HG02885 (cell line): ENCODE data around the gene AGPAT4.

Experiments
- ATAC-seq: cut with Tn5 transposase; IDR thresholded peaks from one replicate; pipeline ENCODE4 v1.9.1; 2021; ENCODE audit warnings: mild to moderate bottlenecking; ENCODE audit not compliant: unreplicated experiment, poor library complexity

Gene AGPAT4

DNA sequence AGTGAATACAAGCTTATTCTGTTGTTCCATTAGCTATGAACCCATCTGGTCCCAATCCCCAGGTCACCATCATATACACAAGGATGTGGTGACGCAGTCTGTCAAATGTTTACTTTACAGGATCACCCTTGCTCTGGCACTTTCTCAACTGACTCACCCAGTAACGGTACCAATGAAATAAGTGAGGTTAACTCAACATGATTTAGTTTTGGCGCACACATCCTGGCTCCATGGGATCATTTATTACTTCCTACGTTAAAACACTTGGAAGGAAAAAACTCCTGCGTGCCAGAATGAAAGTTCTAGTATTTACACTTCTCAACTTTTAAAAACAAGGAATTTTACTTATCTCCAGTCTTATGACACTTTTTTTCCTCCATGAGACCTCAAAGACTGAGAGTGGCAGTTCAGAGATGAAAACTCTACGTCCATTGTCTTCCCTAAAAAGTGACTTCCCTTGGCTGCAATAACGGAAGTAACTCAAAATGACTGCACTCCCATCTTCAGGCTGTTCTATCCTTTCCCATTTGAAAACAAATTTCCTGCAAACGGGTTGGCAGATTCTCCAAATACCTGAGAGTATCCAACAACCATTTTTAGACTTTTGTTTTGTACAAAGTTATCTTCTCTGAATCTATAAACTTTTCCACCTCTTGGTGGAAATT, 15.9 kb downstream of the AGPAT4 start:
- no peak for ATAC-seq

DNA sequence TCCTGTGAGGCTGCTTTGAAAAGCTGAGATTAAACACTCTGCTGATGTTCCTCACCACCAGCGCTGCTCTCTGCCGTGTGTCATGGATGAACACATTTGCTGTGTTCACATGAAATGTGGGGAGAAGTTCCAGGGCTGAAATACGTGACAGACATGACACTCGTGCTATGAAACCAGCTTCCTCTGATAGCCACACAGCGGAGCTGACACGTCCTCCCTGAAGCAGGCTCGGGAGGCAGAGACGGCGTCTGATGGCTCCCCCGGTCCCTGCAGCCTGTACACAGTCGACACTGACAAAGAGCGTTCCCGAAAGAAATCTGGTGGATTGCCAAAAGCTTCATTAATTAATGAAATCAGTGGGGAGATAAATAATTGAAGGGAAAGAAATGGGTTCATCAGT, 17.5 kb downstream of the AGPAT4 start:
- ATAC-seq, result no peak

DNA sequence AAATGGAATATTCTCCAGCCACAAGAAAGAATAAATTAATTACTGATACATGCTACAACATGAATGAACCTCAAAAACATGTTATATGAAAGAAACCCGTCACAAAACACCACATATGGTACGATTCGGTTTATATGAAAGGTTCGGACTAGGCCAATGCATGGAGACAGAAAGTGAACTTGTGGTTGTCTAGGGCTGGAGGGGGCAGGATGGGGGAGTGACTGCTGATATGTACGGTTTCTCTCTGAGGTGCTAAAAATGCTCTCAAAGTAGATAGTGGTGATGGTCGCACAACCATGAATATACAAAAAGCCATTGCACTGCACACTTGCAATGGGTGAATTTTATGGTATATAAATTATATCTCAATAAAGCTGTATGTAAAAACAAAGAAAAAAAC, 18.3 kb downstream of the AGPAT4 start:
- no peak for ATAC-seq

DNA sequence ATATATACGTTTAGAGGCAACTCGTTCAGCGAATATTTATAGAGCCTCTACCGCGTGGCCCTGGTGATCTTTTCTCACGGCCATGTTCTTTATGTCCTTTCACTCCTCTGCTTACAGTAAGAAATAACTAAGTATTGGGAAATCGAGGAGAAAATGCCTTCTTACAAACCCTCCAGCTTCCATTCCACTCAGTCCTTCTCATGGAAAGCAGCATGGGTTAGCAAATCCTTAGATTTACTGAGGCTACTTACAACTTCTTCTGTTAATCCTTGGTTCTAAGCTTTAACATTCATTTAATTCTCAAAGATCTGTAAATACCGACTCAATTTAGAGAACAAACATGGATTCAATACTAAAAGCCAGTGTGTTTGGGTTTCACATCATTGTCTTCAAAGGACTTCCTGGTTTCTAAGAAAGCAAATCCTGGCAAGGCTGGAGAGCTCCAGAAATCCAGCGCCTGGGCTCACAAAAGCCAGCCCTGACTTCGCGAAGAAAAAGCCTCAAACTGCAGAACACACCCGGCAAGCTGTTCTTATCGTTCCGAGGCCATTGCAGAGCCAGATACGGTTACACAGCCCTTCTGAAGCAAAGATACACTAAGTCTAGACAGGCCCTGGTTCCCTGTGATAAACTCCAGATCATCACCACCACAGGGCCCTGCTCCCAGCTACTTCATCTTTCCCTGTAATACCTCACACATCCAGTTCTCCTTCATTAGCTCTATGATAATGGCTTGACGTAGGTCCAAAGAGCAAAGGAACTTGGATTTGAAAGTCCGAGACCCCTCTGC, 19.2 kb downstream of the AGPAT4 start:
- ATAC-seq, result no peak

- no peak for ATAC-seq
Measured at GRCh38 chr6:161254126-161254463, 19.8 kb downstream of the AGPAT4 start.

DNA sequence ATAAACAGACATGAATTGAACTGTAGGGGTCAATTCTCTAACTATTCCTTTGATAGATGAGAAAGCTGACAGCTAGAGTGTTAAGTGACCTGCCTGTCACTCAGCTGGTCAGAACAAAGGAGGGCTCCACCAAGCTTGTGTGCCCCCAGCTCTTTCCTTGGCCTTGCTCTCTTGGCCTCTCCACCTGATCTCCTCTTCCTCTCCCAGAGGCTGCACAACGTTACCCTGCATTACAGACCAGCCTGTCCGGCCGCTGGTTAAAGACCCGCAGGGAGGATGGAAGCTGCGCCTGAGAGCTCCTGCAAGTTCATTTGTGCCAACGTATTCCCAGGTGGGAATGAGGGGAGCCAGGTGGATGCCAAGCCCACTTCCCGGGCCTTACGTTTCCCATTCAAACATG, 22.5 kb downstream of the AGPAT4 start:
- ATAC-seq, result no peak

- ATAC-seq, result no peak
Measured at GRCh38 chr6:161249327-161249726, 24.5 kb downstream of the AGPAT4 start.

- no peak for ATAC-seq
Measured at GRCh38 chr6:161246725-161247124, 27.1 kb downstream of the AGPAT4 start.

DNA sequence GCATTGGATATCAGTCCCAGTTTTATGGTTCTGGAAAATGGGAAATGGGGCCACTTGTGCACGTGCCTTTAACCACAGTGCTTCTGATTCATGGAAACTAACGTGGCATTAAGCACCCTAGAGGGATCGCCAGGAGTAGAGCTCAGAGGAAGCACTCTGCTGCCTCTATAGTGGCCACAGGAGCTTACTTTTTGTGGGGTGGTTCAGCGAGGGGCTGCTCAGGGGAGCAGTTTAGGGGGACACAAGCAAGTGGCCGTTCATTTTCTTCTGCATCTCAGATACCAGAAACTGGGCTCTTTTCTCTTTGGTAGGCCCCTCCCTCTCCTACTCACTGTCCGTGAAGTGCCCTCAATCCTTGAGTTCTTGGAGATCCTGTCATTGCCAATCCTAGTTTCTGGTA, 28.5 kb downstream of the AGPAT4 start:
- ATAC-seq, result no peak

GRCh38 chr6:161244725-161245124, 29.1 kb downstream of the AGPAT4 start:
- no peak for ATAC-seq

DNA sequence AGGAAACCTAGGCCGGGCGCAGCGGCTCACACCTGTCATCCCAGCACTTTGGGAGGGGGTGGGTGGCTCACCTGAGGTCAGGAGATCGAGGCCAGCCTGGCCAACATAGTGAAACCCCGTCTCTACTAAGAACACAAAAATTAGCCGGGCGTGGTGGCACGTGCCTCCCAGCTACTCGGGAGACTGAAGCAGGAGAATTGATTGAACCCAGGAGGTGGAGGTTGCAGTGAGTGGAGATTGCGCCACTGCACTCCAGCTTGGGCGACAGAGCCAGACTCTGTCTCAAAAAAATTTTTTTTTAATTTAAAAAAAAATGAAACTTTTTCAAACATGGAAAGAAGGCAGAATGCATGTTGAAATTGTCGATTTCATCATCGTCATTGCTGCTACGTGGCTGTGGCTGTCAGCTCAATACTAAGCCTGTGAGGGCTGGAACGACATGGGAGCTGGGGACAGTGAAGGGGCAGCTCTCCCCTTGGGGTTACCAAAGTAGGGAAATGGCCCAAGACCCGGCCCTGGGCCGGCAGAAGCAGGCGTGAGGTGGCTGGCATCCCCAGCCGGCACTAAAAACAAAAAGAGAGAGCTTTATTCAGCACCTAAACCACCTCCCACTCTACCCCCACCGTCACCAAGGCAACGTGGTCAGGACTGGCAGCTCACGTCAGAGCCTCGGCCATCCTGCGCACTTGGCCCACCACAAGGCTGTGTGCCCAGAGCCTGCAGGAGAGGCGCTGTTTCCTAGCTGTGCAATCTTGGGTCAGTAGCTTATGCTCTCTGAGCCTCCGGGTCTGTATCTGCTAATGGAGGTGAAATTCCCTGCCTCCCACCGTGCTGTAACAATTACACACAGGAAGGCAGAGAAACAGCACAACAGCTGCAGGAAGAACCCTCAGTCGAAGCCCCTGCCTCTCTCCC, 30.8 kb downstream of the AGPAT4 start:
- no peak for ATAC-seq

DNA sequence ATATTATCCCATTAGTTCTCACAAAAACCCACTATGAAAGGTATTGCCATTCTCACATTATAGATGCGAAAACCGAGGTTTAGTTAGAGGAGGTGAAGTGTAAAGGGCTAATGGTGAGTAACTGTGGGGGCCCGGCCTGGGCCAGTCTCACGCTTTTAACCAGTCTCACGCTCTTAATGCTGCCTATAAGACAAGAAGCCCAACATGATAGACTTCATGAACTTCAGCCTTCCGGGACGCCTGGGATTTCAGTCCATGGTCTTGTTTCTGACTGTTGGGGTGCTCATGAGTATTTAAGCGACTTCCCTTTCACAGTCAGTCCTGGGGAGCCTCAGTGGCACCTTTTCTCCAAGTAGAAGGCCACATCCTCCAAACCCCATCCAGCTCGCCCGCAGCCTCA, 31.7 kb downstream of the AGPAT4 start:
- no peak for ATAC-seq

- no peak for ATAC-seq
Measured at GRCh38 chr6:161239001-161239400, 34.9 kb downstream of the AGPAT4 start.

DNA sequence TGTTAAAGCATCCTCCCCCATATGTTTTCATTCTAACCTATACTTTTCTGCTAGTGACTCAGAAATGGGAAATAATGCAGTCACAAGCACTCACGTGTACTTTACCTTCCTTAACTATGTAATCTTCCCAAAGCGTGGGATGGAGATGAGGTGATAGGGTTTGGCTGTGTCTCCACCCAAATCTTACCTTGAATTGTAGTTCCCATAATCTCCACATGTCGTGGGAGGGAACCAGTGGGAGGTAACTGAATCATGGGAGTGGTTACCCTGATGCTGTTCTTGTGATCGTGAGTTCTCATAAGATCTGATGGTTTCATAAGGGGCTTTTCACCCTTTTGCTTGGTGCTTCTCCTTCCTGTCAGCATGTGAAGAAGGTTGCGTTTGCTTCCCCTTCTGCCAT, 35.4 kb downstream of the AGPAT4 start:
- no peak for ATAC-seq

DNA sequence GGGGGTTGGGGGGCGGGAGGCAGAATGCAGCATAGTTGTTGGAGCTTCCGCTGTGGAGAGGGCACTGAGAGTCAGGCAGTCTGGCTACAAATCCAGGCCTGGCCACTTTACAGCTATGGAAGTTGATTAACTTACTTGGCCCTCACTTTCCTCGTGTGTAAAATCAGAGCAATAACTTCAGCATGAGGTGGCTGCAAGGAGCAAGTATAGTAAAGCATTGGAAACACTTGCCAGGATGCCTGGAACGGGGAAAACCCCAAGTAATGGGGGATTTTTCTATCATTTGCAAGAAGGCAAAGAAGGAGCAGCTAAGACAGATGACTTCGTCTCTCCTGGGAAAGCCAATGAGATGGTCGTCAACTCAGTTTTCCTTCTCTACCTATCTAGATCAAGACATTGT, 35.8 kb downstream of the AGPAT4 start:
- ATAC-seq, result no peak

DNA sequence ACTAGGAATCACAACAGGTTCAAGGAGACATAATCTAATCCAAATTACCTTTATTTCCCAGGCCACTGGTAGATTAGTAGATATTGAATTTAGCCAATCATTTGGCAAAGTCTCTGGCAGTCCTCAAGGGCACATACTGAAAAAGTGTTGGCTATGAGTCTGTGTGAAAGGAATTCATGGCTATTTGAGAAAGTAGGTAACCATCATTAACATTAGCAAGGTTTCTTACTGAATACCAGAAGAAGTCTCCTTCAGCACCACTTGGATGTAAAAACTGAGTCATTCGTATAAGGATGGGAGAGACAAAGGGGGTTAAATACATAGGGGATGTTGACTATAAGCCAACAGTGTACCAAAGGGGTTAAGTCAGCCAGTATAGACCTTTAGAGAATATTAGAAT, 36.7 kb downstream of the AGPAT4 start:
- no peak for ATAC-seq

- ATAC-seq, result peak; percentile 81
Measured at GRCh38 chr6:161235776-161236633, 37.9 kb downstream of the AGPAT4 start.

GRCh38 chr6:161233986-161234661, 39.7 kb downstream of the AGPAT4 start:
- no peak for ATAC-seq

DNA sequence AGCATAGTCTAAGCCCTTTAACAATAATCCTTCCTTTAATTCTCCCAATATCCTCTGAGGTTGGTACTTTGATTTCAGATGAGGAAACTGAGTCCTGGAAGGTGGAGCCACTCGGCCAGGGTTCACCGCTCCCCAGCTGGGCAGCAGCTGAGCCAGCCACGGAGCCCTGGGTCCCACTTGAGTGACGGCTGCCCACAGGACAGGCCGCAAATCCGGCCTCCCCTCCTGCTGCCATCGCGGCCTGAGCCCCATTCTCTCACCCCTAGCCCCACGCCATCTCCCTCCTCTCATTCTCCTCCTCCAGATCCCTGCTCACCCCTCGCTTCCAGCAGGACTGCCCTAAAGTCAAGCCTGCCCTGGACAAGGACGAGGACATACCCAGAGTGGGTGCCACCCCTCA, 41.4 kb downstream of the AGPAT4 start:
- ATAC-seq, result no peak

DNA sequence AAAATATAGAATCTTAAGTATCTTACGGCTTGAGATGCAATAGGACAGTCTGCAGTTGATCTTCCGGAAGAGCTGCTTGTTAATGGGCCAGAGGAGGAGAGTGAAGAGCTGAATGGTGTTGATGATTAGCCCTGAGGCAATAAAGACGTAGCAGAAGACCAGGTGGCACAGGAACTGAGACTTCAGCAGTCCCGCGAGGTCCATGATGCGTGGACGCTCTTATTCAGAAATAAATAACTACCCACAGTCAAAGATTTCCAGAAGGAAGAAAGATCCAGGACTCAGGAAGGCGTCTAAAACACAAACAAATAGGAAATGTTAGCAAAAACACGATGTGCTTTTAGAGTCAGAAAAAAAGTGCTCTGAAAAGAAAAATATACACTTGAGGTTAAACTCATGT, 41.9 kb downstream of the AGPAT4 start:
- no peak for ATAC-seq
